Measurements from ENCODE around the gene RBM15B.

DNA sequence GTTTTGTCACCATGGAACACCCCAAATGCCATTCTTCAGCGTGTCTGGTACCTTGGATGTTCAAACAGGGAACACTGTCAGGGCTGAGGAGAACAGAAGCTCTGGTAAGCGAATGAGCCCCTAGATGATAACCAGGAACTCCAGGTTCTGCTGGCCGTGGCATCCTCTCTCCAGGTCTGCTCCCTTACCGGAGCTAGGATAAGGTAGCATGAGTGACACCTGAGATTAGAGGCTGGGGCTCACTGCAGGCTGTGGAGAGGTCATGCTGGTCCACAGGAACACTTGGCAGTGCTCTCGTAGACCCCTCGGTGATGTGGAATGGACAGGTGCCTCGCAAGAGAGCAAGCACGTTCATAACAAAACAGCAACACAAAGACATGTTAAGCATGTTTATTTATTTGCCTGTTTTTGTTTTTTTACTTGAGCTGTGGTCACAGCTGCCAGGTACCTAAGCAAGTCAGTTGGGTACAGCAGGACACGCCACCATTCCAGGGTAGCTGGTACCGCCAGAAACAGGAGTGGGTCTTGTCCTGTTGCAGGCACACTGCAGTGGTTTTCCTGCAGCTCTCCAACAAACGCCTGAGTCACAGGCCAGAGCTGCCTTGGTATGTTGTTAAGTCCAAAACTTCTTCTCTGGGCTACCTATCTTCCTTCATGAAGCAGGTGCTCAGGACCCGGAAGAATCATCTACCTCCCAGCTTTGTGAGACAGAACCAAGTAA lies 4.6 kb downstream of the RBM15B start:
- TF ChIP-seq, protein P1, sequence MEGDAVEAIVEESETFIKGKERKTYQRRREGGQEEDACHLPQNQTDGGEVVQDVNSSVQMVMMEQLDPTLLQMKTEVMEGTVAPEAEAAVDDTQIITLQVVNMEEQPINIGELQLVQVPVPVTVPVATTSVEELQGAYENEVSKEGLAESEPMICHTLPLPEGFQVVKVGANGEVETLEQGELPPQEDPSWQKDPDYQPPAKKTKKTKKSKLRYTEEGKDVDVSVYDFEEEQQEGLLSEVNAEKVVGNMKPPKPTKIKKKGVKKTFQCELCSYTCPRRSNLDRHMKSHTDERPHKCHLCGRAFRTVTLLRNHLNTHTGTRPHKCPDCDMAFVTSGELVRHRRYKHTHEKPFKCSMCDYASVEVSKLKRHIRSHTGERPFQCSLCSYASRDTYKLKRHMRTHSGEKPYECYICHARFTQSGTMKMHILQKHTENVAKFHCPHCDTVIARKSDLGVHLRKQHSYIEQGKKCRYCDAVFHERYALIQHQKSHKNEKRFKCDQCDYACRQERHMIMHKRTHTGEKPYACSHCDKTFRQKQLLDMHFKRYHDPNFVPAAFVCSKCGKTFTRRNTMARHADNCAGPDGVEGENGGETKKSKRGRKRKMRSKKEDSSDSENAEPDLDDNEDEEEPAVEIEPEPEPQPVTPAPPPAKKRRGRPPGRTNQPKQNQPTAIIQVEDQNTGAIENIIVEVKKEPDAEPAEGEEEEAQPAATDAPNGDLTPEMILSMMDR (conservative IDR thresholded peaks at IDR 0.05; ENCODE audit: low read length): no peak
- no peak for TF ChIP-seq EZH2phosphoT487 (IDR thresholded peaks at IDR 0.05; ENCODE audit: borderline replicate concordance, low read depth, low read length)
